ENCODE data around the gene FKBP15. TPM values are rescaled to one million over a fixed set of nuclear protein-coding genes. Genes with fewer than 3 reads are reported as not detected.

FKBP15 gene
- 31.9 TPM for total RNA-seq

DNA sequence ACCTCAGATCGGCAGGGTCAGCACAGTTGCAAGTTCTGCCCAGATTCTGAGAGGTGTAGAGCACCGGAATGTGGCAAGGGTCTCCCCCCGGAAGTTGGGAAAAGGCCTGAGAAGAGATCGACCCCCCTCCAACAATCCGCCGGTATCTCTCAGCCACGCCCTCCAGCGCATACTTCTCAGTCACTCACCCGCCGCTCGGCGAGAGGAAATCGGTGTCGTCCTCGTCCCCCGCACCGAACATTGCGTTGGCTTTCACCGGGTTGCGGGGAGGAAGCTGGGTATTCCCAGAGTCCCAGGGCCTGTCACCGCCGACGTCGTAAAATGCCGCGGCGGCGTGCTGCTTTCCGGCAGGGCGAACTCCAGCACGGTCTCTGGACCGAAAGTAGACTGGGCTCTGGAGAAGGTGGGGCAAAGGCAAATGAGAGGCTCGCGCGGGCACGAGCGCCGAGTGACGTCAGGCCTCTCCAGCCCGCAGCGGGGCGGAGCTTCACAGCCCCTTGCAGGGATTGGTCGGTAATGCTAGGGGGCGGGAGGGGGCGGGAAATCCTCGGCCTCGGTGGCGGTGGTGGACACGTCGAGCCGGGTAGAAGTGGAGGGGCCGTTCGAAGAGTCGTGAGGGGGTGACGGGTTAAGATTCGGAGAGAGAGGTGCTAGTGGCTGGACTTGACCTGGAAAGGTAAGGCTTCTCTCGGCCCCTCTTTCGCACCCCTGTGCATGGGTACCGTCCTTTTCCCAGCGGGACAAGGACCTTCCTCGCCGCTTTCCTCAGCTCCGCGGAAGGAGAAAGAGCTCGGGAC is at the start of gene FKBP15, which contains the start of gene SLC31A1:
TSS of gene FKBP15 (minus strand) at position 275 of the 797 bp plus-strand sequence. CDS start at position 241, 34 bp downstream.
TSS of gene SLC31A1 (plus strand) at position 542 of the 797 bp plus-strand sequence. CDS start 34,605 bp downstream, outside the sequence.

DNA sequence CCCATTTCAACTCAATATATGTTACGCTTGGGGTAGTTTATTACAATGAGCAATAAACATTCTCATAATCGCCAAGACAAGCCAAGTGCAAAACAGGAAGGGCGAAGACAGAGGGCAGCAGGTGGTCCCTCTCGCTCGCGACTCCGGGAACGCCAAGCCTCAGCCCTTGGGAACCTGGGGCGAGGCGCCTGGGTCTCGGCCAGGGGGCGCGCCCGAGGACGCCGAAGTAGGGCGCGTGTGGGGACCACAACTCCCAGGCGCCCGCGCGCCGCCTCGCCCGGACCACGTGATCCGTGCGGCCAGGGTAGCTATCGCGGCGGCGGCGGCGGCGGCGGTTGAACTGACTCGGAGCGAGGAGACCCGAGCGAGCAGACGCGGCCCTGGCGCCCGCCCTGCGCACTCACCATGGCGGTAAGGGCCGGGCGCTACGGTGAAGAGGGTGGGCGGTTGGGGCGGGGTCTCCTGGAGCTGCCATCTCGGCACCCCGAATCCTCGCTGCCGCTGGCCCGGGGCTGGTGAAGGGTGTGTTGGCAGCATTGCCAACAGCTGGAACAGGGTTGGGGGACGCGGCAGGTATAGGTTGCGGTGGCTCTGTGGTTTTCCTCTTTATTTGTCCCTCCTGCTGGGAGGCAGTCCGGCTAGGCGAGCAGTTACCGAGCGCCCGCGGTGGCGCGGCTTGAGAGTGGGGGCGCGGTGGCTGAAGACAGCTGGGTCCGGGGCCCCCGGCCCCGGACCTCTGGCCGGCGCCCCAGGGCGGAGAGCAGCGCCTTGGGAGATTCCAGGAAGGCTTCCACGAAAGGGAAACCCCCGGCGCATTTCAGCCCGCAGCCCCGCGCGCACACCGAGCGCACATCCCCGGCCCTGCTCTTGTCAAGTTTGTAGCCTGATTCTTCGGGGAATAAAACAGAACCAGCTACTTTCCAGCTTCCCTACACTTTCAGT is 70.1 kb downstream of the FKBP15 start, which contains the start of gene SLC31A2:
TSS of gene SLC31A2 (plus strand) at position 338 of the 942 bp plus-strand sequence. CDS start at position 406, 68 bp downstream.

Other genes with a start within 250 kb of the FKBP15 start
- 75.4 TPM for gene ZNF883, start 209.1 kb downstream of the FKBP15 start, total RNA-seq
- gene ZFP37, start 164.6 kb downstream of the FKBP15 start, total RNA-seq: 30.7 TPM
- gene SLC31A2, start 70.3 kb downstream of the FKBP15 start, total RNA-seq: 4.7 TPM
- gene SLC31A1, start 267 bp upstream of the FKBP15 start, total RNA-seq: 10.6 TPM
- 11.3 TPM for gene CDC26, start 54.3 kb upstream of the FKBP15 start, total RNA-seq
- 26.0 TPM for gene PRPF4, start 54.4 kb upstream of the FKBP15 start, total RNA-seq
- gene RNF183, start 82.1 kb upstream of the FKBP15 start, total RNA-seq: not detected
- gene WDR31, start 119.0 kb upstream of the FKBP15 start, total RNA-seq: 2.8 TPM
- gene BSPRY, start 128.3 kb upstream of the FKBP15 start, total RNA-seq: not detected
- gene HDHD3, start 155.7 kb upstream of the FKBP15 start, total RNA-seq: 10.0 TPM
- gene ALAD, start 180.0 kb upstream of the FKBP15 start, total RNA-seq: 23.8 TPM
- gene POLE3, start 189.4 kb upstream of the FKBP15 start, total RNA-seq: 31.3 TPM
- 0.94 TPM for gene C9orf43, start 189.5 kb upstream of the FKBP15 start, total RNA-seq
- gene RGS3, start 242.4 kb upstream of the FKBP15 start, total RNA-seq: 15.3 TPM